Tibial artery (tissue), 4 donors: Measurements from ENCODE around the gene TUBGCP3.

Experiments used
- DNase-seq, 2 donors: peaks; one replicate each; pipeline ENCODE4 v3.0.0-alpha.2; 2019
- H3K27ac ChIP-seq, 2 donors: fragments of 200-600 bp; sonication (generic) in 1 of 2; 1 replicate in 1 of 2; 2 replicates in 1 of 2; pipeline ENCODE4 v1.5.1; 2018 to 2019; ENCODE audit warnings: mild to moderate bottlenecking in 1 of 2
- H3K27me3 ChIP-seq, 2 donors: fragments of 200-600 bp; sonication (generic) in 1 of 2; one replicate each; pipeline versions ENCODE4 v1.5.1 to v1.6.0; 2016 to 2019
- H3K36me3 ChIP-seq, 3 donors: fragments of 200-600 bp; sonication (generic) in 2 of 3; one replicate each; pipeline ENCODE4 v1.5.1; 2016 to 2019; ENCODE audit warnings: mild to moderate bottlenecking in 2 of 3
- H3K4me1 ChIP-seq, 4 donors: fragments of 200-600 bp; sonication (generic) in 2 of 4; 1 replicate in 3 of 4; 2 replicates in 1 of 4; pipeline ENCODE4 v1.5.1; 2016 to 2019
- H3K4me3 ChIP-seq, 2 donors: fragments of 200-600 bp; sonication (generic) in 1 of 2; 1 replicate in 1 of 2; 2 replicates in 1 of 2; pipeline ENCODE4 v1.5.1; 2018 to 2019; ENCODE audit warnings: mild to moderate bottlenecking in 2 of 2
- H3K9me3 ChIP-seq, 3 donors: fragments of 200-600 bp; sonication (generic) in 1 of 3; one replicate each; pipeline ENCODE4 v1.5.1; 2016 to 2019
- intact Hi-C: fragments of 100-400 bp; cut with DNase I; formaldehyde crosslinking; loops from one replicate; pipeline ENCODE4 v1.15.0; 2023; ENCODE audit warnings: low total_unique reads
- TF ChIP-seq, protein P1 (sequence below), 2 experiments: fragments of 200-600 bp in 1 of 2; fragments of 450-650 bp in 1 of 2; IDR thresholded peaks; one replicate each; pipeline ENCODE4 v1.5.1; 2017 to 2019; ENCODE audit warnings: antibody characterized with exemption in 2 of 2, mild to moderate bottlenecking in 1 of 2, moderate library complexity in 1 of 2

TUBGCP3 gene

DNA sequence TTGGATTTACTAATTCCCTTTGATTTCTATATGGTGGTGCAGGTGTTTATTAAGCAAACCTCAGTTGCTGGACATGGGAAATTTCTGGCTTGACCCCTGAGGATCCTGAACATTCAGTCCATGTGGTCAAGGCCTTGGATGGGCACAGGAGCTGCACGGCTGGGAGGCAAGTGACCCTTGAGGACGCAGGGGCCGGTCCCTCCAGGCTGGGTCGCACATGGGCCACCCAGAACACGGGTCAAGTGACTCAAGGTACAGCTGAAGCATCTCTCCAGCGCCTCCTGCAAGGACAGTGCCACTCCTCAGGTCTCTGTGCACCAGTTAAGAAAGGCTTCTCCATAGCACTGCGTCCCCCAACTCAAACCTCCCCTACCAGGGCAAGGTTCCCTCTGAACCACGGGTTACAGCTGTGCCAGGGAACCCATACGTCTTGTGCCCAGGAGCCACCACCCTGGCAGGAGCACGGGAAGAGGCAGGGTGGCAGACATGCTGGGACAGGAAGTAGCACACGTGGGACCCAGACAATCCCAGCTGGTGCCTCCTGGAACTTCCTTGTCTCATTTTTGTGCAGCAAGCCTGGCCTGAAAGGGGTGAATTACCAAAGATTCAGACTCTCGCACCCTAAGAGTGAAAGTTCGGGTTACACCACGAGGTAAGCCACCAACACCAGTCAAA, 118.7 kb downstream of the TUBGCP3 start:
- DNase-seq, result no peak
- Histone ChIP-seq H3K27ac (no peak overlapping the region), H3K9me3 (peaks cover 0 to 11% (median 5%) of the 10 kb centered on the region in 3 donors), H3K4me3 (no peak overlapping the region), H3K36me3 (no peaks in the 10 kb centered on the region), H3K4me1 (no peaks in the 10 kb centered on the region), H3K27me3 (no peaks in the 10 kb centered on the region)
- intact Hi-C loops, result no loop called here
- TF ChIP-seq, protein P1, sequence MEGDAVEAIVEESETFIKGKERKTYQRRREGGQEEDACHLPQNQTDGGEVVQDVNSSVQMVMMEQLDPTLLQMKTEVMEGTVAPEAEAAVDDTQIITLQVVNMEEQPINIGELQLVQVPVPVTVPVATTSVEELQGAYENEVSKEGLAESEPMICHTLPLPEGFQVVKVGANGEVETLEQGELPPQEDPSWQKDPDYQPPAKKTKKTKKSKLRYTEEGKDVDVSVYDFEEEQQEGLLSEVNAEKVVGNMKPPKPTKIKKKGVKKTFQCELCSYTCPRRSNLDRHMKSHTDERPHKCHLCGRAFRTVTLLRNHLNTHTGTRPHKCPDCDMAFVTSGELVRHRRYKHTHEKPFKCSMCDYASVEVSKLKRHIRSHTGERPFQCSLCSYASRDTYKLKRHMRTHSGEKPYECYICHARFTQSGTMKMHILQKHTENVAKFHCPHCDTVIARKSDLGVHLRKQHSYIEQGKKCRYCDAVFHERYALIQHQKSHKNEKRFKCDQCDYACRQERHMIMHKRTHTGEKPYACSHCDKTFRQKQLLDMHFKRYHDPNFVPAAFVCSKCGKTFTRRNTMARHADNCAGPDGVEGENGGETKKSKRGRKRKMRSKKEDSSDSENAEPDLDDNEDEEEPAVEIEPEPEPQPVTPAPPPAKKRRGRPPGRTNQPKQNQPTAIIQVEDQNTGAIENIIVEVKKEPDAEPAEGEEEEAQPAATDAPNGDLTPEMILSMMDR (IDR thresholded peaks at IDR 0.05), result no peak

DNA sequence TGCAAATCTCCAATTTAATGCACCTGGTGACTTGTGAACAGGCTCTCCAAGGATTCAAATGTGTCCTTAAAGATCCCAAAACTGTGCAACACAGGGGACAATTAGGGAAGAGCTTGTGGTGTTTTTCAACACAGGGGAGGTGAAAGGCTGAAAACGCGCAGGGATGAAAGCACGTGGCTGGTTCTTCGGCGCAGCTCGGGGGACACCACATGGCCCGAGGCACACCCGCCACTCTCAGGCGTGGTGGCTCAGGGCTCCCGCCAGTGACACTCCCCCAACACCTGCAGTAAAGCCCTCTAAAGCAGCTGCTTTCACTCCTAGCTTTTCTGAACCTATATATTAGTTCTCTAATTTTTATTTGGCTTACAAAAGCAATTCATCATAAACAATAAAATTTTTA, 119.9 kb downstream of the TUBGCP3 start:
- intact Hi-C loops, result no loop called here
- Histone ChIP-seq H3K9me3 (peaks cover 0 to 11% (median 5%) of the 10 kb centered on the region in 3 donors), H3K36me3 (no peaks in the 10 kb centered on the region), H3K27me3 (no peaks in the 10 kb centered on the region), H3K4me1 (no peaks in the 10 kb centered on the region), H3K27ac (no peak overlapping the region), H3K4me3 (no peak overlapping the region)
- TF ChIP-seq, protein P1 (IDR thresholded peaks at IDR 0.05), result no peak
- DNase-seq, result no peak

DNA sequence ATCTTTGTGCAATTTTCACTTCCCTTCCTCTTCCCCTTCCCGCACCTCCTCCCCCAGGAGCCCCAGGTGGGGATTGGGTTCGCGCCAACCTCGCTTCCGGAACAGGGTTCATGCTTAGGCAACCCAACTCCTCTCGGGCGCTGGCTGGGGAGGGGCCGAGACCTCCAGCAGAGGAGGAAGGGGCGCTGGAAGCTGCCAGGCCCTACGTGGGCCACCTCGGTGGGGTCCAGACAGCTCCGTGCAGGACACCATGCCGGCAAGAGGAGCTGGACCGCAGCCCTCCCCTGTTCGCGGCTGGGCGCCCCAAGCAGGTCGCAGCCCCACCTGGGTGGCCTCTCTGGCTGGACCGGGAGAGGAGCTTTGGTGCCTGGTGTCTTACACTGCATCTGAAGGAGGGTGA, 120.7 kb downstream of the TUBGCP3 start:
- no peaks in the 10 kb centered on the region for H3K27me3 ChIP-seq
- no peak overlapping the region for H3K27ac ChIP-seq
- H3K36me3 ChIP-seq, result no peaks in the 10 kb centered on the region
- no peak for DNase-seq
- intact Hi-C loops, result no loop called here
- H3K4me1 ChIP-seq, result no peaks in the 10 kb centered on the region
- H3K4me3 ChIP-seq, result no peak overlapping the region
- peaks cover 0 to 8% (median 8%) of the 10 kb centered on the region in 3 donors for H3K9me3 ChIP-seq
- TF ChIP-seq, protein P1 (IDR thresholded peaks at IDR 0.05), result no peak

DNA sequence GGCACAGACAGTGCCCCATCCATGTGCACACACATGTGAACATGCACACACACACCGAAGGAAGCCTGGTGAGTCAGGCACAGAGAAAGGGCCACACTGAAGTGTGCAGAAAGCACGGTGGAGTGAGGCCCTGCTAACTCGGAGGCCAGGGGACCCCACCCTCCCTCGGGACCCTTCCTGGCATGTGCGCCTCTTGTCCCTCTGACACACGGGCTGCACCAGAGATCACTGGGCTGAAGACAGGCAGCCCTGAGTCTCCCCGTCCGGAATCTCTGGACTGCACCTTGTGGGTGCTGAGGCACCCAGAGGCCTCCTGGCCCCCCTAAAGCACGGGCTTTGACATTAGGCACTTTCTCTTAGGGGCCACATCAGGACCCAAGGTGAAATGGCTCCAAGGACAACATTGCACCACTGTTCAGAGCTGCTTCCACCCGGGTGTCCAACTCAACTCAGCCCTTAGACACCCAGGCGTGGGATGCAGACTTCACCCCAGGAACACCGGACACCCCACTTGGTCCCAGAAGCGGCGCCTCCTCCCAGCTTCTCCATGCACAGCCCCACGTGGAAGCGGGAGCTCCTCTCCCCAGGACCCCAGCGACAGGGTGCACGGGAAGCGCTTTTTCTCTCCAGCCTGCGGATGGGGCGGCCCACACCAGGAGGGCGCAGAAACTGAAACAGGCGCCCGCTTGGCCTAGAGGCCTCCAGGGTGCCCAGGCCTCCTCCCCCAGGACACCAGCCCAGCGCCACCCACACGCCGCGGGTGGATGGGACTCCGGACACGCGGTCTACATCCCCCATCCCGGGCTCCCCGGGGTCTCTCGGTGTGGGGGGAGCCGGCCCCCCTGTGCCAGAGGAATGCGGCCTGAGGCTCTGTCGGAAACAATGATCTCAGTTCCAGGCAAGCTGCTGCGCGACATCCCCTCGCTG, 121.6 kb downstream of the TUBGCP3 start:
- TF ChIP-seq, protein P1 (IDR thresholded peaks at IDR 0.05), result no peak
- Histone ChIP-seq H3K4me1 (no peaks in the 10 kb centered on the region), H3K36me3 (no peaks in the 10 kb centered on the region), H3K9me3 (peaks cover 0 to 15% (median 12%) of the 10 kb centered on the region in 3 donors), H3K27ac (no peak overlapping the region), H3K27me3 (no peaks in the 10 kb centered on the region), H3K4me3 (no peak overlapping the region)
- intact Hi-C loops, result no loop called here
- no peak for DNase-seq

DNA sequence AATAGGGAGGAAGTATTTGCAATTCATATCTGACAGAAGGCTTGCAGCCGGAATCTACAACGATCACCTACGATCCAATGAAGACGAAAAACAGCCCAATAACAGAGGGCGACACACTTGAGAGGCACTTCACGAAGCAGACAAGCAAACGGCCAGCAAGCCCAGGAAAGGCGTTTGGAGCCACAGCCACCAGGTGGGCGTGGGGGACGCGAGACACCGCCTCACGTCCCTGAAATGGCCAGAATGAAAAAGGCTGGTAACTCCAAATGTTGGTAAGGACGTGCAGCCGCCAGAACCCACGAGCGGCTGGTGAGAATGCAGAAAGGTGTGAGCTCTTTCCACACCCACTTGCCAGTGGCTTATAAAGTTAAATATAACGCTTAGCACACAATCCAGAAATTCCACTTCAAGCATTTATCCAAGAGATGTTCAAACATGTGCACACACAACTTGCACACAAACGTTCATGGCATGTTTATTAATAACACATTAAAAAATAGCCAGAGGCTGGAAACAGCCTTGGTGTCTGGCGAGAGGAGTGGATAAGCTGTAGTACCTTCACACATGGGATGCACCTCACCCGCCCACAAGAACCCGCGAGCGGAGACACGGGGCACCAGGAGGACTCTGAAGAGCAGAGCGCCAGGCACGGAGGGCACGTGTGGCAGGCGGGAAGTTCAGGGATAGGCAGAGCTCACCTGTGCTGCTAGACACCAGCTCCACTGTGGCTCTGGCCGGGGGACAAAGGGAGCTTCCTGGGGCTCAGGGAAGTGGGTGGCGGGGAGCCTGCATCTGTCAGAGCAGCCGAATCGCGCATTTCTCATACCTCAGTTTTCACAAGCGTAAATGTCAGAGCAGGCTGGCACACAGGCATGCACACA, 122.5 kb downstream of the TUBGCP3 start:
- Histone ChIP-seq H3K27me3 (no peaks in the 10 kb centered on the region), H3K9me3 (peaks cover 0 to 16% (median 14%) of the 10 kb centered on the region in 3 donors), H3K4me3 (no peak overlapping the region), H3K36me3 (no peaks in the 10 kb centered on the region), H3K4me1 (no peaks in the 10 kb centered on the region), H3K27ac (no peak overlapping the region)
- no peak for DNase-seq
- intact Hi-C loops, result no loop called here
- TF ChIP-seq, protein P1 (IDR thresholded peaks at IDR 0.05), result no peak
